PC-3 (cell line): ENCODE data around the gene SDF2L1.

Source experiments
- EZH2 ChIP-seq: fragments of 300-600 bp; sonication (generic); IDR thresholded peaks from one replicate; pipeline ENCODE4 v1.6.1; 2017; ENCODE audit warnings: antibody characterized with exemption, mild to moderate bottlenecking, low read length; ENCODE audit not compliant: unreplicated experiment
- EZH2phosphoT487 ChIP-seq: fragments of 300-600 bp; sonication (generic); IDR thresholded peaks from 2 replicates; pipeline ENCODE4 v1.6.1; 2018; ENCODE audit warnings: mild to moderate bottlenecking, antibody characterized with exemption, low read length, borderline replicate concordance
- TF ChIP-seq, protein P1 (sequence below): fragments of 300-600 bp; sonication (generic); conservative IDR thresholded peaks from 2 replicates; pipeline ENCODE4 v1.5.1; 2017; ENCODE audit warnings: antibody characterized with exemption, low read depth, mild to moderate bottlenecking, low read length

DNA sequence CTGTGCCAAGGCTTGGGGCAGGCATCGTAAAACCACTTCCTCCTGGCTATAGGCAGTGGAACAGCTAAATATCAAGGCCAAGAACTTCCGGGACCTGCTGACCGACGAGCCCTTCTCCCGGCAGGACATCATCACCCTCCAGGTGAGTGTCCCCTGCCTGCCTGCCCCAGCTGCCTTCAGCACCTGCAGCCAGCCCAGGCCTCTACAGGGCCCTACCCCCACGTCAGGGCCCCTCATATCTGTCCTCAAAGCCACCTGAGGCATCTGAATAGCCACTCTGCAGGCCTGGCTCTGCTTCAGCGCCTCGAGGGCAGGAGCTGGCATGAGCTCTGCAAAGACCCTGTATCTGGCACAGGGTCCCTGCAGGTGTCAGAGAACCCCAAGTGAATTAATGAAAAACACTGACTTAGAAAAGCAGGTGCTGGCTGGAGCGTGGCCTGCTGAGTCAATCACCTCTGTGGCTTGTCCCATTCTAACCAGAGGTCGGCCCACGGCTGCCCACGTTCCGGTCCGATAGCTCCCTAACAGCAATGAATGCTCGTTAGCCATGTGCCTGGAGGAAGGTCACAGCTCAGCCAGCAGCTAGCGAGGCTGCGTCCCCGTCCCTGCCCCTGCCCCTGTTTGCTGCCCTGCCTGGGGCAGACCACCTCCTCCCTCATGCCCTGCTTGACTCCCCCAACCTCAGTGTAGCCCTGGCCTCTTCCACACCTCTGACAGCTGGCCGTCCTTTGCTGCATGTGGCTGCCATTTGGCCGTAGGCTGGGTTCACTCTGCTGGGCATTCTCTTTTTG, 40.5 kb downstream of the SDF2L1 start:
- TF ChIP-seq, protein P1, sequence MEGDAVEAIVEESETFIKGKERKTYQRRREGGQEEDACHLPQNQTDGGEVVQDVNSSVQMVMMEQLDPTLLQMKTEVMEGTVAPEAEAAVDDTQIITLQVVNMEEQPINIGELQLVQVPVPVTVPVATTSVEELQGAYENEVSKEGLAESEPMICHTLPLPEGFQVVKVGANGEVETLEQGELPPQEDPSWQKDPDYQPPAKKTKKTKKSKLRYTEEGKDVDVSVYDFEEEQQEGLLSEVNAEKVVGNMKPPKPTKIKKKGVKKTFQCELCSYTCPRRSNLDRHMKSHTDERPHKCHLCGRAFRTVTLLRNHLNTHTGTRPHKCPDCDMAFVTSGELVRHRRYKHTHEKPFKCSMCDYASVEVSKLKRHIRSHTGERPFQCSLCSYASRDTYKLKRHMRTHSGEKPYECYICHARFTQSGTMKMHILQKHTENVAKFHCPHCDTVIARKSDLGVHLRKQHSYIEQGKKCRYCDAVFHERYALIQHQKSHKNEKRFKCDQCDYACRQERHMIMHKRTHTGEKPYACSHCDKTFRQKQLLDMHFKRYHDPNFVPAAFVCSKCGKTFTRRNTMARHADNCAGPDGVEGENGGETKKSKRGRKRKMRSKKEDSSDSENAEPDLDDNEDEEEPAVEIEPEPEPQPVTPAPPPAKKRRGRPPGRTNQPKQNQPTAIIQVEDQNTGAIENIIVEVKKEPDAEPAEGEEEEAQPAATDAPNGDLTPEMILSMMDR: no peak
- TF ChIP-seq EZH2 (no peak), EZH2phosphoT487 (no peak)
